PC-9 (cell line): ENCODE data around the gene C1orf105. TPM values are rescaled to one million over a fixed set of nuclear protein-coding genes. Genes with fewer than 3 reads are reported as not detected.
A peak's percentile ranks its signal among the peaks of the same experiment; 100 is the strongest.

Source experiments
- BruUV-seq: library from RNA; stranded (reverse); fragments of 400-500 nt; replicated peaks from 2 replicates; lab custom pipeline; 2021; lab: Mats Ljungman, UMichigan
- CTCF ChIA-PET: fragments of 300-600 bp; sonication (Branson Sonifier 250); formaldehyde crosslinking; loops from one replicate; lab custom pipeline; 2022; ENCODE audit warnings: antibody characterized with exemption; lab: Charles Lee
- POLR2A ChIA-PET: fragments of 300-600 bp; sonication (Branson Sonifier 250); formaldehyde crosslinking; loops from one replicate; lab custom pipeline; 2022; ENCODE audit warnings: antibody characterized with exemption; ENCODE audit not compliant: unreplicated experiment; lab: Charles Lee
- DNase-seq, 2 experiments: peaks; one replicate each; pipeline versions ENCODE4 v3.0.0 to v3.0.0-alpha.2; 2015 to 2022; ENCODE audit warnings: mixed read lengths in 1 of 2
- H2AFZ ChIP-seq: fragments of 200-600 bp; sonication (generic); 2 replicates; pipeline ENCODE4 v1.8.1; 2017; ENCODE audit warnings: antibody characterized with exemption
- H3F3A ChIP-seq: fragments of 200-600 bp; sonication (generic); 2 replicates; pipeline ENCODE4 v1.8.1; 2017; ENCODE audit warnings: antibody characterized with exemption, mild to moderate bottlenecking, low read depth; ENCODE audit not compliant: insufficient read depth
- H3K27ac ChIP-seq: fragments of 200-600 bp; sonication (generic); 2 replicates; pipeline ENCODE4 v1.6.1; 2016; ENCODE audit warnings: mixed run types
- H3K27me3 ChIP-seq: fragments of 200-600 bp; sonication (generic); 2 replicates; pipeline ENCODE4 v1.6.1; 2016; ENCODE audit warnings: low read depth, mixed run types; ENCODE audit not compliant: insufficient read depth
- H3K36me3 ChIP-seq: fragments of 200-600 bp; sonication (generic); 2 replicates; pipeline ENCODE4 v1.6.1; 2016; ENCODE audit warnings: low read depth, mixed run types
- H3K4me1 ChIP-seq: fragments of 200-600 bp; sonication (generic); replicated peaks from 2 replicates; pipeline ENCODE4 v1.6.1; 2016; ENCODE audit warnings: mixed run types; ENCODE audit not compliant: insufficient read depth
- H3K4me2 ChIP-seq: fragments of 200-600 bp; sonication (generic); 2 replicates; pipeline ENCODE4 v1.6.1; 2017; ENCODE audit warnings: mixed run types
- H3K4me3 ChIP-seq: fragments of 200-600 bp; sonication (generic); 2 replicates; pipeline ENCODE4 v1.6.1; 2016; ENCODE audit warnings: mixed run types
- H3K79me2 ChIP-seq: fragments of 200-600 bp; sonication (generic); 2 replicates; pipeline ENCODE4 v1.6.1; 2017; ENCODE audit warnings: low read depth, mixed run types
- H3K9me2 ChIP-seq: fragments of 200-600 bp; sonication (generic); 2 replicates; pipeline ENCODE4 v1.8.1; 2017; ENCODE audit warnings: mild to moderate bottlenecking; ENCODE audit not compliant: insufficient read depth
- H3K9me3 ChIP-seq: fragments of 200-600 bp; sonication (generic); 2 replicates; pipeline ENCODE4 v1.8.1; 2016; ENCODE audit warnings: low read depth; ENCODE audit not compliant: insufficient read depth
- H4K20me1 ChIP-seq: fragments of 200-600 bp; sonication (generic); 2 replicates; pipeline ENCODE4 v1.8.1; 2017; ENCODE audit not compliant: insufficient read depth
- CTCF ChIP-seq: fragments of 200-600 bp; sonication (generic); conservative IDR thresholded peaks from 2 replicates; pipeline ENCODE4 v1.6.1; 2017; ENCODE audit warnings: mixed run types, antibody characterized with exemption, mild to moderate bottlenecking, moderate library complexity
- EZH2 ChIP-seq: fragments of 200-600 bp; sonication (generic); IDR thresholded peaks from 2 replicates; pipeline ENCODE4 v1.8.0; 2017; ENCODE audit warnings: antibody characterized with exemption, low read depth
- intact Hi-C: fragments of 100-400 bp; cut with micrococcal nuclease; formaldehyde crosslinking; loops from one replicate; pipeline ENCODE4 v1.10.0; 2022; ENCODE audit not compliant: unreplicated experiment
- total RNA-seq: library from RNA; stranded (reverse); gene quantifications from 2 replicates; pipeline ENCODE4 v1.2.3, GENCODE V29; 2021

Gene C1orf105
- total RNA-seq, 1 experiment from 2014 or later = not detected

GRCh38 chr1:172414331-172414730 lies 6.2 kb upstream of the C1orf105 start:
- Histone ChIP-seq H3K27me3 (no peaks in the 10 kb centered on the region), H3K9me2 (no peaks in the 10 kb centered on the region), H2AFZ (no peak overlapping the region), H3K79me2 (no peaks in the 10 kb centered on the region), H3F3A (0 out of 2 replicates have a peak, but pooled peaks cover 4% of the 10 kb centered on the region), H3K9me3 (peaks cover 5% of the 10 kb centered on the region; the same call in 1 of the 2 replicates), H3K4me2 (no peak overlapping the region), H3K36me3 (no peaks in the 10 kb centered on the region), H3K27ac (no peak overlapping the region), H3K4me1 (peaks cover 37% of the 10 kb centered on the region), H3K4me3 (no peak overlapping the region), H4K20me1 (no peaks in the 10 kb centered on the region)
- DNase-seq = peak in 1 of 2 experiments; percentile 35
- CTCF ChIA-PET = interaction anchor here (0.7 kb wide), 1 partner anchor 430 kb away, joined by 3 read pairs; no protein-coding TSS in a partner anchor
- intact Hi-C loops = loop anchor here (10.0 kb wide), 1 partner anchor 770 kb away; no protein-coding TSS in a partner anchor
- no TSS peak for BruUV-seq
- POLR2A ChIA-PET = no interaction called here
- TF ChIP-seq EZH2 (no peak), CTCF (no peak)

GRCh38 chr1:172416496-172417035 lies 3.9 kb upstream of the C1orf105 start:
- no peak for DNase-seq
- intact Hi-C loops = loop anchor here (10.0 kb wide), 1 partner anchor 772 kb away; no protein-coding TSS in a partner anchor
- TF ChIP-seq CTCF = no peak
- TF ChIP-seq EZH2 = no peak
- H3K79me2 ChIP-seq = no peaks in the 10 kb centered on the region
- H2AFZ ChIP-seq = no peak overlapping the region
- H3K4me2 ChIP-seq = no peak overlapping the region
- no peak overlapping the region for H3K27ac ChIP-seq
- H3F3A ChIP-seq = 0 out of 2 replicates have a peak, but pooled peaks cover 4% of the 10 kb centered on the region
- no peaks in the 10 kb centered on the region for H3K27me3 ChIP-seq
- H4K20me1 ChIP-seq = no peaks in the 10 kb centered on the region
- POLR2A ChIA-PET = no interaction called here
- H3K9me3 ChIP-seq = peaks cover 5% of the 10 kb centered on the region; the same call in 1 of the 2 replicates
- no peak overlapping the region for H3K4me3 ChIP-seq
- H3K4me1 ChIP-seq = peaks cover 37% of the 10 kb centered on the region
- CTCF ChIA-PET = interaction anchor here (0.6 kb wide), 1 partner anchor 325 kb away, joined by 4 read pairs; no protein-coding TSS in a partner anchor
- no peaks in the 10 kb centered on the region for H3K36me3 ChIP-seq
- BruUV-seq = no TSS peak
- H3K9me2 ChIP-seq = no peaks in the 10 kb centered on the region

GRCh38 chr1:172417557-172417956 lies 2.9 kb upstream of the C1orf105 start:
- H3K4me3 ChIP-seq = no peak overlapping the region
- intact Hi-C loops = loop anchor here (10.0 kb wide), 1 partner anchor 773 kb away; no protein-coding TSS in a partner anchor
- TF ChIP-seq EZH2 = no peak
- TF ChIP-seq CTCF = no peak
- ChIA-PET POLR2A (interaction anchor here (0.6 to 0.7 kb wide), 2 partner anchors 66 to 169 kb away, joined by 4 to 6 read pairs; no protein-coding TSS in a partner anchor), CTCF (interaction anchor here (1.4 kb wide), 1 partner anchor 415 kb away, joined by 3 read pairs; no protein-coding TSS in a partner anchor)
- H2AFZ ChIP-seq = no peak overlapping the region
- DNase-seq = peak; percentile 22 to 88
- H3K9me3 ChIP-seq = peaks cover 5% of the 10 kb centered on the region; the same call in 1 of the 2 replicates
- H3K27ac ChIP-seq = peak overlapping the region; percentile 2; the same call in 1 of the 2 replicates
- 0 out of 2 replicates have a peak, but pooled peaks cover 4% of the 10 kb centered on the region for H3F3A ChIP-seq
- no peaks in the 10 kb centered on the region for H3K36me3 ChIP-seq
- H4K20me1 ChIP-seq = no peaks in the 10 kb centered on the region
- H3K4me1 ChIP-seq = peaks cover 37% of the 10 kb centered on the region
- no peaks in the 10 kb centered on the region for H3K27me3 ChIP-seq
- no TSS peak for BruUV-seq
- no peaks in the 10 kb centered on the region for H3K9me2 ChIP-seq
- peak overlapping the region; percentile 3 for H3K4me2 ChIP-seq
- no peaks in the 10 kb centered on the region for H3K79me2 ChIP-seq
